ENCODE measurements around the gene ABCC6.
"Not testable (repeated sequence)": the region's sequence is repeated elsewhere in the genome, so short reads cannot be mapped to it uniquely, and the experiment has no call there.

The ABCC6 gene

GRCh38 chr16:16148755-16149154 lies 74.5 kb downstream of the ABCC6 start:
- Histone ChIP-seq H3K4me3 (ENCODE audit: low read depth, low read length) (no peak overlapping the region), H3K9ac (ENCODE audit: low read depth, low read length) (no peak overlapping the region), H3K27ac (ENCODE audit: low read depth, low read length) (no peak overlapping the region)

GRCh38 chr16:16148000-16148599 lies 75.2 kb downstream of the ABCC6 start:
- not testable (repeated sequence) for H3K4me3 ChIP-seq (ENCODE audit: low read depth, low read length); H3K9me3 ChIP-seq (ENCODE audit: control insufficient read depth, insufficient read depth, low read length); H3K9ac ChIP-seq (ENCODE audit: low read depth, low read length); H3K27me3 ChIP-seq (ENCODE audit: control insufficient read depth, insufficient read depth, low read length); H3K27ac ChIP-seq (ENCODE audit: low read depth, low read length); H3K4me1 ChIP-seq (ENCODE audit: control insufficient read depth, insufficient read depth, low read length)
- H3K36me3 ChIP-seq (ENCODE audit: control insufficient read depth, insufficient read depth, low read length): peaks cover 18% of the 10 kb centered on the region

More at GRCh38 chr16:16148755-16149154, 74.5 kb downstream of the ABCC6 start:
- Histone ChIP-seq H3K4me1 (ENCODE audit: control insufficient read depth, insufficient read depth, low read length) (no peaks in the 10 kb centered on the region), H3K36me3 (ENCODE audit: control insufficient read depth, insufficient read depth, low read length) (peaks cover 15% of the 10 kb centered on the region), H3K27me3 (ENCODE audit: control insufficient read depth, insufficient read depth, low read length) (no peaks in the 10 kb centered on the region), H3K9me3 (ENCODE audit: control insufficient read depth, insufficient read depth, low read length) (no peaks in the 10 kb centered on the region)

- Histone ChIP-seq H3K27ac (ENCODE audit: low read depth, low read length) (no peak overlapping the region), H3K4me1 (ENCODE audit: control insufficient read depth, insufficient read depth, low read length) (no peaks in the 10 kb centered on the region), H3K36me3 (ENCODE audit: control insufficient read depth, insufficient read depth, low read length) (peaks cover 18% of the 10 kb centered on the region), H3K9ac (ENCODE audit: low read depth, low read length) (no peak overlapping the region), H3K9me3 (ENCODE audit: control insufficient read depth, insufficient read depth, low read length) (no peaks in the 10 kb centered on the region), H3K4me3 (ENCODE audit: low read depth, low read length) (no peak overlapping the region), H3K27me3 (ENCODE audit: control insufficient read depth, insufficient read depth, low read length) (no peaks in the 10 kb centered on the region)
These were observed 75.8 kb downstream of the ABCC6 start for GRCh38 chr16:16147316-16147999.

GRCh38 chr16:16146380-16147315 lies 76.6 kb downstream of the ABCC6 start:
- Histone ChIP-seq H3K36me3 (ENCODE audit: control insufficient read depth, insufficient read depth, low read length) (peaks cover 26% of the 10 kb centered on the region), H3K4me1 (ENCODE audit: control insufficient read depth, insufficient read depth, low read length) (no peaks in the 10 kb centered on the region), H3K9ac (ENCODE audit: low read depth, low read length) (no peak overlapping the region), H3K9me3 (ENCODE audit: control insufficient read depth, insufficient read depth, low read length) (no peaks in the 10 kb centered on the region), H3K4me3 (ENCODE audit: low read depth, low read length) (no peak overlapping the region), H3K27ac (ENCODE audit: low read depth, low read length) (no peak overlapping the region), H3K27me3 (ENCODE audit: control insufficient read depth, insufficient read depth, low read length) (no peaks in the 10 kb centered on the region)

GRCh38 chr16:16145286-16145685 lies 78.0 kb downstream of the ABCC6 start:
- Histone ChIP-seq H3K9ac (ENCODE audit: low read depth, low read length) (no peak overlapping the region), H3K27me3 (ENCODE audit: control insufficient read depth, insufficient read depth, low read length) (no peaks in the 10 kb centered on the region), H3K4me3 (ENCODE audit: low read depth, low read length) (no peak overlapping the region), H3K9me3 (ENCODE audit: control insufficient read depth, insufficient read depth, low read length) (no peaks in the 10 kb centered on the region), H3K36me3 (ENCODE audit: control insufficient read depth, insufficient read depth, low read length) (peaks cover 39% of the 10 kb centered on the region), H3K4me1 (ENCODE audit: control insufficient read depth, insufficient read depth, low read length) (no peaks in the 10 kb centered on the region), H3K27ac (ENCODE audit: low read depth, low read length) (no peak overlapping the region)

GRCh38 chr16:16144416-16144815 lies 78.9 kb downstream of the ABCC6 start:
- no peak overlapping the region for H3K4me3 ChIP-seq (ENCODE audit: low read depth, low read length)
- H3K4me1 ChIP-seq (ENCODE audit: control insufficient read depth, insufficient read depth, low read length): no peaks in the 10 kb centered on the region
- H3K9me3 ChIP-seq (ENCODE audit: control insufficient read depth, insufficient read depth, low read length): no peaks in the 10 kb centered on the region
- peaks cover 47% of the 10 kb centered on the region for H3K36me3 ChIP-seq (ENCODE audit: control insufficient read depth, insufficient read depth, low read length)
- no peak overlapping the region for H3K27ac ChIP-seq (ENCODE audit: low read depth, low read length)
- no peak overlapping the region for H3K9ac ChIP-seq (ENCODE audit: low read depth, low read length)
- H3K27me3 ChIP-seq (ENCODE audit: control insufficient read depth, insufficient read depth, low read length): no peaks in the 10 kb centered on the region

GRCh38 chr16:16143931-16144330 lies 79.4 kb downstream of the ABCC6 start:
- H3K4me1 ChIP-seq (ENCODE audit: control insufficient read depth, insufficient read depth, low read length): no peaks in the 10 kb centered on the region
- H3K27ac ChIP-seq (ENCODE audit: low read depth, low read length): no peak overlapping the region
- no peak overlapping the region for H3K9ac ChIP-seq (ENCODE audit: low read depth, low read length)
- H3K9me3 ChIP-seq (ENCODE audit: control insufficient read depth, insufficient read depth, low read length): no peaks in the 10 kb centered on the region
- peaks cover 50% of the 10 kb centered on the region for H3K36me3 ChIP-seq (ENCODE audit: control insufficient read depth, insufficient read depth, low read length)
- H3K4me3 ChIP-seq (ENCODE audit: low read depth, low read length): no peak overlapping the region
- H3K27me3 ChIP-seq (ENCODE audit: control insufficient read depth, insufficient read depth, low read length): no peaks in the 10 kb centered on the region

- H3K36me3 ChIP-seq (ENCODE audit: control insufficient read depth, insufficient read depth, low read length): peaks cover 57% of the 10 kb centered on the region
- H3K9ac ChIP-seq (ENCODE audit: low read depth, low read length): no peak overlapping the region
- H3K9me3 ChIP-seq (ENCODE audit: control insufficient read depth, insufficient read depth, low read length): no peaks in the 10 kb centered on the region
- H3K4me3 ChIP-seq (ENCODE audit: low read depth, low read length): no peak overlapping the region
- H3K27ac ChIP-seq (ENCODE audit: low read depth, low read length): no peak overlapping the region
- no peaks in the 10 kb centered on the region for H3K4me1 ChIP-seq (ENCODE audit: control insufficient read depth, insufficient read depth, low read length)
- H3K27me3 ChIP-seq (ENCODE audit: control insufficient read depth, insufficient read depth, low read length): no peaks in the 10 kb centered on the region
These were observed 80.1 kb downstream of the ABCC6 start for GRCh38 chr16:16143038-16143763.

GRCh38 chr16:16141784-16142396 lies 81.4 kb downstream of the ABCC6 start:
- H3K9ac ChIP-seq (ENCODE audit: low read depth, low read length): no peak overlapping the region
- H3K36me3 ChIP-seq (ENCODE audit: control insufficient read depth, insufficient read depth, low read length): peaks cover 70% of the 10 kb centered on the region
- no peaks in the 10 kb centered on the region for H3K4me1 ChIP-seq (ENCODE audit: control insufficient read depth, insufficient read depth, low read length)
- no peak overlapping the region for H3K4me3 ChIP-seq (ENCODE audit: low read depth, low read length)
- no peaks in the 10 kb centered on the region for H3K9me3 ChIP-seq (ENCODE audit: control insufficient read depth, insufficient read depth, low read length)
- H3K27me3 ChIP-seq (ENCODE audit: control insufficient read depth, insufficient read depth, low read length): no peaks in the 10 kb centered on the region
- no peak overlapping the region for H3K27ac ChIP-seq (ENCODE audit: low read depth, low read length)

- H3K9ac ChIP-seq (ENCODE audit: low read depth, low read length): no peak overlapping the region
- H3K9me3 ChIP-seq (ENCODE audit: control insufficient read depth, insufficient read depth, low read length): no peaks in the 10 kb centered on the region
- H3K36me3 ChIP-seq (ENCODE audit: control insufficient read depth, insufficient read depth, low read length): peaks cover 77% of the 10 kb centered on the region
- H3K4me3 ChIP-seq (ENCODE audit: low read depth, low read length): no peak overlapping the region
- no peaks in the 10 kb centered on the region for H3K4me1 ChIP-seq (ENCODE audit: control insufficient read depth, insufficient read depth, low read length)
- no peaks in the 10 kb centered on the region for H3K27me3 ChIP-seq (ENCODE audit: control insufficient read depth, insufficient read depth, low read length)
- no peak overlapping the region for H3K27ac ChIP-seq (ENCODE audit: low read depth, low read length)
These were observed 82.2 kb downstream of the ABCC6 start for GRCh38 chr16:16141141-16141540.
